Memory B cell (primary cell): ENCODE results near the gene ADCY3.

ENCODE experiments used
- ATAC-seq: fragments of 150-1000 bp; cut with Tn5 transposase; 2 replicates; pipeline ENCODE4 v1.10.0; 2021; ENCODE audit warnings: low read depth, mild to moderate bottlenecking, moderate library complexity
- DNase-seq, 2 donors: peaks; one replicate each; pipeline ENCODE4 v3.0.0; 2022; ENCODE audit warnings: low spot score in 2 of 2
- H3K27ac Mint-ChIP-seq: one replicate; pipeline ENCODE4 v1.8.0; 2022; ENCODE audit warnings: mild to moderate bottlenecking, moderate library complexity, mixed read lengths
- H3K27me3 Mint-ChIP-seq: one replicate; pipeline ENCODE4 v1.8.0; 2022; ENCODE audit warnings: mixed read lengths
- H3K36me3 Mint-ChIP-seq: one replicate; pipeline ENCODE4 v1.8.0; 2022; ENCODE audit warnings: mild to moderate bottlenecking, mixed read lengths
- H3K4me1 Mint-ChIP-seq: one replicate; pipeline ENCODE4 v1.8.0; 2022; ENCODE audit warnings: mixed read lengths
- H3K4me3 Mint-ChIP-seq: one replicate; pipeline ENCODE4 v1.8.0; 2022; ENCODE audit warnings: mild to moderate bottlenecking, moderate library complexity, mixed read lengths
- H3K9me3 Mint-ChIP-seq: one replicate; pipeline ENCODE4 v1.8.0; 2022; ENCODE audit warnings: mixed read lengths

Gene ADCY3

DNA sequence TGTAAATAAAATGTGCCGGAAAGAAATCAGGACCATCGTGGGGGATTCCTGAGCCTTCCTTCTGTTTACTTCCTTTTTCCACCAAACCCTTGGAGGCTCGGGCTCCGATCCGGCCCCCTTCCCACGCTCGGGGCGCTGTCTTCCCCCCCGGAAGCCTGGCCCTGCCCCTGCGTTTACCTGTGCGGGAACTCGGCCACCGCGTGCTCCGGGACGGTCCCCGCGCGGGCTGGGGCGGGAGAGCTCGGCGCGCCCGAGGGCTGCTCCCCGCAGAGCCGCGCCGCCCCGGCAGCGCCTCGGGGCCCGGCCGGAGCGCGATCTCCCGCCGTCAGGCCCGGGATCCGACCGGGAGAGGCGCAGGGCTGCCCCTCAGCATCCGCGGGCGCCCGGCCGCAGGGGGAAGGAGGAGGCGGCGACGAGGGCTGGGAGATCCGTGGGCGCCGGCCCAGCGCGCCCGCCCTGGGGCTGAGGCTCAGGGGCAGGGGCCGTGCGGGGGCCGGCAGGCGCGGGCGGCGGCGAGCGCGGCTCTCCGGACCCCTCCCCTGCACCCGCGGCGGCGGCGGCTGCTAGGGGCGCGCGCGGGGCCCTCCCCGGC is 435 bp downstream of the ADCY3 start:
- Mint-ChIP-seq H3K27ac (no peak overlapping the region), H3K27me3 (no peaks in the 10 kb centered on the region), H3K4me3 (peak overlapping the region; percentile 65), H3K4me1 (peaks cover 19% of the 10 kb centered on the region), H3K36me3 (no peaks in the 10 kb centered on the region), H3K9me3 (no peaks in the 10 kb centered on the region)
- peak in 1 of 2 donors; percentile 35 for DNase-seq
- peak; percentile 20 for ATAC-seq

GRCh38 chr2:24919037-24919505 is 966 bp downstream of the ADCY3 start:
- no peaks in the 10 kb centered on the region for H3K36me3 Mint-ChIP-seq
- ATAC-seq (peak; percentile 13), DNase-seq (peak in 1 of 2 donors; percentile 23)
- peaks cover 19% of the 10 kb centered on the region for H3K4me1 Mint-ChIP-seq
- no peaks in the 10 kb centered on the region for H3K27me3 Mint-ChIP-seq
- no peaks in the 10 kb centered on the region for H3K9me3 Mint-ChIP-seq
- no peak overlapping the region for H3K27ac Mint-ChIP-seq
- H3K4me3 Mint-ChIP-seq = peak overlapping the region; percentile 65

- Mint-ChIP-seq H3K9me3 (no peaks in the 10 kb centered on the region), H3K4me3 (peak overlapping the region; percentile 69), H3K4me1 (peaks cover 19% of the 10 kb centered on the region), H3K27ac (no peak overlapping the region), H3K36me3 (no peaks in the 10 kb centered on the region), H3K27me3 (no peaks in the 10 kb centered on the region)
- DNase-seq (no peak), ATAC-seq (no peak)
These were observed 1.6 kb downstream of the ADCY3 start for GRCh38 chr2:24918326-24919036.

DNA sequence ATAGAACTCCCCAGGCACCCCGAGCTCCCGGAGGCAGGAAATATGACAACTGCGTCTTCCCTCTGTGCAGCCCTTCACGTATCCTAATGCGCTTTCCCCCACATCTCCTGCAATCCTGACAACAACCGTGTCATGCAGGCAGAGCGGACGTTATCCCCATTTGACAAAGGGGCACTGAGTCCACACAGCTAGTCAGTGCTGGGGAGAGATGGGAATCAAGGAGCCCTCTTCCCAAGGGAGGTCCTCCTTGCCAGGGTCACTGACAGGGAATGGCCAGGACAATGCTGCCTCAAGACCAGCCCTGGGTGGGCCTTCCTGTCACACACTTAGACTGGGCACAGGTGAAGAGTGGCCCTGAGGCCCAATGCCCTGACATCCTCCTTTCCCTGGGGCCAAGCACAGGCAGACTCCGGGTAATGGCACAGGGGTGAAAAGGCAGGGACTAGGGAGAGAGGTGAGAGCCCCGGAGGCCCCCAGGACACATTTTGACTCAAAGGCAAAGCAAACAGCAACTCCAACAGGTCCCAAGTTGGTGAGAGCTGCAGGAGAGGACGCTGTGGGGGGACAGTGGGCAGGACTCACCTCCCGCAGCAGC is 2.2 kb downstream of the ADCY3 start:
- Mint-ChIP-seq H3K27ac (no peak overlapping the region), H3K9me3 (no peaks in the 10 kb centered on the region), H3K36me3 (no peaks in the 10 kb centered on the region), H3K27me3 (no peaks in the 10 kb centered on the region), H3K4me1 (peaks cover 19% of the 10 kb centered on the region), H3K4me3 (peak overlapping the region; percentile 69)
- DNase-seq (no peak), ATAC-seq (no peak)

GRCh38 chr2:24917086-24917485 is 3.0 kb downstream of the ADCY3 start:
- H3K36me3 Mint-ChIP-seq = no peaks in the 10 kb centered on the region
- H3K9me3 Mint-ChIP-seq = no peaks in the 10 kb centered on the region
- no peak for DNase-seq
- no peak for ATAC-seq
- H3K4me3 Mint-ChIP-seq = no peak overlapping the region
- H3K27me3 Mint-ChIP-seq = no peaks in the 10 kb centered on the region
- no peak overlapping the region for H3K27ac Mint-ChIP-seq
- H3K4me1 Mint-ChIP-seq = peaks cover 19% of the 10 kb centered on the region

GRCh38 chr2:24915796-24916195 is 4.2 kb downstream of the ADCY3 start:
- Mint-ChIP-seq H3K27ac (no peak overlapping the region), H3K36me3 (no peaks in the 10 kb centered on the region), H3K4me3 (no peak overlapping the region), H3K9me3 (no peaks in the 10 kb centered on the region), H3K27me3 (no peaks in the 10 kb centered on the region), H3K4me1 (peaks cover 15% of the 10 kb centered on the region)
- ATAC-seq (no peak), DNase-seq (no peak)

- H3K27me3 Mint-ChIP-seq = no peaks in the 10 kb centered on the region
- H3K9me3 Mint-ChIP-seq = no peaks in the 10 kb centered on the region
- ATAC-seq (no peak), DNase-seq (no peak)
- no peak overlapping the region for H3K27ac Mint-ChIP-seq
- H3K4me1 Mint-ChIP-seq = peaks cover 13% of the 10 kb centered on the region
- H3K4me3 Mint-ChIP-seq = no peak overlapping the region
- H3K36me3 Mint-ChIP-seq = no peaks in the 10 kb centered on the region
These were observed 4.9 kb downstream of the ADCY3 start for GRCh38 chr2:24915175-24915574.

GRCh38 chr2:24914713-24915112 is 5.3 kb downstream of the ADCY3 start:
- Mint-ChIP-seq H3K27me3 (no peaks in the 10 kb centered on the region), H3K27ac (no peak overlapping the region), H3K4me1 (peaks cover 13% of the 10 kb centered on the region), H3K9me3 (no peaks in the 10 kb centered on the region), H3K36me3 (peaks cover 1% of the 10 kb centered on the region), H3K4me3 (no peak overlapping the region)
- no peak for ATAC-seq
- no peak for DNase-seq

DNA sequence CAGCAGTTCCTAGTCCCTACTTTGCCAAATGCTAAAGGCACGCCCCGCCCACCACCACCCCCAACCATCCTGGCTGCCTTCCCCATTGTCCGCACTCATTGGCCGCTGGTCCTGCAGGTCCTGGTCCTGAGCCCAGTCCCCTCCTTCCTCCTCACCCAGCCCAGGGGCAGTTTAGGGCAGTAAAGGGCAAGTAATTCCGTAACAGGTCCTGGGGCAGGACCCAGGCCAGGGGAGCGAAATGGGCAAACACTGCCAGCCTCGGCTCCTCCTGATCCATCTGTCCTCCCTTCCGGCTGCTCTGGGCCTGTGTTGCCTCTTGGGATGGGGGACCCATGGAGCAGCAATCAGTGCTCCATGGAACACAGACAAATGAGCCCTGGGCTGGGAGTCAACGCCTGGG is 6.1 kb downstream of the ADCY3 start:
- peaks cover 1% of the 10 kb centered on the region for H3K36me3 Mint-ChIP-seq
- no peak for ATAC-seq

GRCh38 chr2:24912986-24913385 is 7.1 kb downstream of the ADCY3 start:
- no peak for ATAC-seq
- Mint-ChIP-seq H3K27ac (no peak overlapping the region), H3K27me3 (no peaks in the 10 kb centered on the region), H3K9me3 (no peaks in the 10 kb centered on the region), H3K36me3 (peaks cover 1% of the 10 kb centered on the region), H3K4me3 (no peak overlapping the region), H3K4me1 (peaks cover 5% of the 10 kb centered on the region)
- no peak for DNase-seq

More for the DNA sequence above, 6.1 kb downstream of the ADCY3 start:
- H3K4me3 Mint-ChIP-seq = no peak overlapping the region
- H3K27me3 Mint-ChIP-seq = no peaks in the 10 kb centered on the region
- H3K4me1 Mint-ChIP-seq = peaks cover 8% of the 10 kb centered on the region
- H3K27ac Mint-ChIP-seq = no peak overlapping the region
- no peaks in the 10 kb centered on the region for H3K9me3 Mint-ChIP-seq
- no peak for DNase-seq

GRCh38 chr2:24912523-24912922 is 7.5 kb downstream of the ADCY3 start:
- no peaks in the 10 kb centered on the region for H3K27me3 Mint-ChIP-seq
- ATAC-seq = no peak
- DNase-seq = no peak
- H3K27ac Mint-ChIP-seq = no peak overlapping the region
- H3K36me3 Mint-ChIP-seq = peaks cover 1% of the 10 kb centered on the region
- peaks cover 2% of the 10 kb centered on the region for H3K4me1 Mint-ChIP-seq
- H3K4me3 Mint-ChIP-seq = no peak overlapping the region
- H3K9me3 Mint-ChIP-seq = no peaks in the 10 kb centered on the region

- no peak for ATAC-seq
- Mint-ChIP-seq H3K9me3 (no peaks in the 10 kb centered on the region), H3K27me3 (no peaks in the 10 kb centered on the region), H3K4me3 (no peak overlapping the region), H3K27ac (no peak overlapping the region), H3K4me1 (no peaks in the 10 kb centered on the region), H3K36me3 (peaks cover 1% of the 10 kb centered on the region)
- no peak for DNase-seq
These were observed 9.8 kb downstream of the ADCY3 start for GRCh38 chr2:24910245-24910644.

DNA sequence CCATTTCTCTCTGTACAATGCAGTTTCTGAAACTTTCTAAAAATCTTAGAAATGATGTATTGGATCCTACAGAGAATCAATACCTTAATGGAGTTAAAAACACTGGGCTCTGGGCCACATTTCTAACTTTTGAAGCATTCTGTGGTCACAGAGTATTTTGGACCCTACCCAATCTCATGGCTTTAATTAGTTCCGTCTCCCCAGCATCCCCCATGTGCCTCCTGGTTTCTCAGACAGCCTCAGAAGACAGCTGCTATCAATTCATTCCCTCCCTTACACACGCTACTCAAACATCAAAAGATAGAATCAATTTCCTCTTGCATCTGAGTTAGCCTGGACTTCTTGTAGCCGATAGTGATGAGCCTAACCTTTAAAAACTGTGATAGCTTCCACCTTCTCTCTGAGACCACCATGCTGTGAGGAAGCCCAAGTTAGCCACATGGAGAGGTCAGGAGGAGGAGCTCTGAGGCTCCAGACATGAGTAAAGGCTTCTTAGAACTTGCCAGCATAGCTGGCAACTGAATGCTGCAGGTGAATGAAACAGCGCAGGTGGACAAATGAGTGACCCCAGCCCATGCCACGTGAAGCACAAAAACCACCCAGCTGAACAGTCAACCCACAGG is 10.4 kb downstream of the ADCY3 start:
- H3K4me3 Mint-ChIP-seq = no peak overlapping the region

DNA sequence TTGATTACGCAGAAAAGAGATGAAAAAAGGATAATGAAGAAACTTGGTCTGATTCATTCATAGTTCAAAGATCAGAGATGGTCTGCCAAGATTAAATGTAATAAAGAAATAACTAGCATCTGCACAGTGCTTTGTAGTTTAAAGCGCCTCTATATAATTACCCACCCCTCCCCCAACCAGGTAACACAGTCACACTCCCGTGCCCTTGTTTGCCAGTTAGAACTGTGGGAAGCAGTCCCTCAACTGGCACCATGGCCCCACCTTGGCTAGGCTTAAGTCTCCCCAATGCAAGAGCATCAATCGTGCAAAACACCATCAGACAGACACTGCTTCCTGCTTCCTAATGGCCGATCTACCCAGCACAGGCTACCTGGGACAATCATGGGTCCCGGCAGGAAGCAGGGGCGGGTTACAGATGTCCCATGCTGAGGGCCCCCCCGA is 11.6 kb downstream of the ADCY3 start:
- Mint-ChIP-seq H3K36me3 (peaks cover 3% of the 10 kb centered on the region), H3K4me3 (no peak overlapping the region)

More for the DNA sequence above, 10.4 kb downstream of the ADCY3 start:
- no peak for ATAC-seq
- H3K9me3 Mint-ChIP-seq = no peaks in the 10 kb centered on the region
- H3K36me3 Mint-ChIP-seq = peaks cover 1% of the 10 kb centered on the region
- no peaks in the 10 kb centered on the region for H3K27me3 Mint-ChIP-seq
- no peak overlapping the region for H3K27ac Mint-ChIP-seq
- no peak for DNase-seq
- no peaks in the 10 kb centered on the region for H3K4me1 Mint-ChIP-seq

More for the DNA sequence above, 11.6 kb downstream of the ADCY3 start:
- Mint-ChIP-seq H3K4me1 (no peaks in the 10 kb centered on the region), H3K27ac (no peak overlapping the region), H3K9me3 (no peaks in the 10 kb centered on the region), H3K27me3 (no peaks in the 10 kb centered on the region)
- no peak for ATAC-seq
- DNase-seq = no peak
